DOHH2 (cell line): ENCODE results near the gene BRD3.

ENCODE experiments used
- H3F3A ChIP-seq: fragments of 200-600 bp; sonication (generic), shearing (Covaris generic); 2 replicates; pipeline ENCODE4 v1.6.0; 2016; ENCODE audit warnings: antibody characterized with exemption, mild to moderate bottlenecking; ENCODE audit not compliant: control insufficient read depth, insufficient read depth
- H3K27ac ChIP-seq: fragments of 200-600 bp; sonication (generic); 2 replicates; pipeline ENCODE4 v1.5.1; 2014; ENCODE audit warnings: low read depth, mild to moderate bottlenecking, low read length, moderate library complexity
- H3K27me3 ChIP-seq: fragments of 200-600 bp; sonication (generic); 2 replicates; pipeline ENCODE4 v1.6.1; 2014; ENCODE audit warnings: mild to moderate bottlenecking, low read length, mixed read lengths; ENCODE audit not compliant: control insufficient read depth
- H3K36me3 ChIP-seq: fragments of 200-600 bp; sonication (generic); 2 replicates; pipeline ENCODE4 v1.6.1; 2014; ENCODE audit warnings: mild to moderate bottlenecking, low read length, moderate library complexity, mixed read lengths; ENCODE audit not compliant: control insufficient read depth
- H3K4me1 ChIP-seq: fragments of 200-600 bp; sonication (generic); 2 replicates; pipeline ENCODE4 v1.6.1; 2014; ENCODE audit warnings: mild to moderate bottlenecking, low read length, mixed read lengths; ENCODE audit not compliant: control insufficient read depth
- H3K4me2 ChIP-seq: fragments of 200-600 bp; sonication (generic); 2 replicates; pipeline ENCODE4 v1.6.0; 2014; ENCODE audit warnings: mild to moderate bottlenecking, low read length, moderate library complexity
- H3K4me3 ChIP-seq: fragments of 200-600 bp; sonication (generic); 2 replicates; pipeline ENCODE4 v1.5.1; 2014; ENCODE audit warnings: mild to moderate bottlenecking, low read length, mixed read lengths
- H3K79me2 ChIP-seq: fragments of 200-600 bp; sonication (generic); 2 replicates; pipeline ENCODE4 v1.6.1; 2014; ENCODE audit warnings: mild to moderate bottlenecking, low read length, mixed read lengths; ENCODE audit not compliant: control insufficient read depth
- H3K9me2 ChIP-seq: fragments of 200-600 bp; sonication (generic); replicated peaks from 2 replicates; pipeline ENCODE4 v1.6.1; 2014; ENCODE audit warnings: mild to moderate bottlenecking, low read length, mixed read lengths; ENCODE audit not compliant: control insufficient read depth
- H3K9me3 ChIP-seq: fragments of 200-600 bp; sonication (generic); 2 replicates; pipeline ENCODE4 v1.6.1; 2014; ENCODE audit warnings: antibody characterized with exemption, low read length, mixed read lengths; ENCODE audit not compliant: control insufficient read depth, insufficient read depth
- H4K20me1 ChIP-seq: fragments of 200-600 bp; sonication (generic); 2 replicates; pipeline ENCODE4 v1.6.0; 2014; ENCODE audit warnings: low read depth, mild to moderate bottlenecking, antibody characterized with exemption, low read length, moderate library complexity; ENCODE audit not compliant: control insufficient read depth, insufficient read depth
- EZH2phosphoT487 ChIP-seq: fragments of 200-600 bp; sonication (generic); IDR thresholded peaks from 2 replicates; pipeline ENCODE4 v1.6.1; 2017; ENCODE audit warnings: borderline replicate concordance, mild to moderate bottlenecking, antibody characterized with exemption, low read length, moderate library complexity, mixed read lengths
- TF ChIP-seq, protein P1 (sequence below): fragments of 200-600 bp; sonication (generic); IDR thresholded peaks from one replicate; pipeline ENCODE4 v1.5.1; 2014; ENCODE audit warnings: antibody characterized with exemption, mild to moderate bottlenecking, low read depth, low read length; ENCODE audit not compliant: poor library complexity, severe bottlenecking

BRD3 gene

DNA sequence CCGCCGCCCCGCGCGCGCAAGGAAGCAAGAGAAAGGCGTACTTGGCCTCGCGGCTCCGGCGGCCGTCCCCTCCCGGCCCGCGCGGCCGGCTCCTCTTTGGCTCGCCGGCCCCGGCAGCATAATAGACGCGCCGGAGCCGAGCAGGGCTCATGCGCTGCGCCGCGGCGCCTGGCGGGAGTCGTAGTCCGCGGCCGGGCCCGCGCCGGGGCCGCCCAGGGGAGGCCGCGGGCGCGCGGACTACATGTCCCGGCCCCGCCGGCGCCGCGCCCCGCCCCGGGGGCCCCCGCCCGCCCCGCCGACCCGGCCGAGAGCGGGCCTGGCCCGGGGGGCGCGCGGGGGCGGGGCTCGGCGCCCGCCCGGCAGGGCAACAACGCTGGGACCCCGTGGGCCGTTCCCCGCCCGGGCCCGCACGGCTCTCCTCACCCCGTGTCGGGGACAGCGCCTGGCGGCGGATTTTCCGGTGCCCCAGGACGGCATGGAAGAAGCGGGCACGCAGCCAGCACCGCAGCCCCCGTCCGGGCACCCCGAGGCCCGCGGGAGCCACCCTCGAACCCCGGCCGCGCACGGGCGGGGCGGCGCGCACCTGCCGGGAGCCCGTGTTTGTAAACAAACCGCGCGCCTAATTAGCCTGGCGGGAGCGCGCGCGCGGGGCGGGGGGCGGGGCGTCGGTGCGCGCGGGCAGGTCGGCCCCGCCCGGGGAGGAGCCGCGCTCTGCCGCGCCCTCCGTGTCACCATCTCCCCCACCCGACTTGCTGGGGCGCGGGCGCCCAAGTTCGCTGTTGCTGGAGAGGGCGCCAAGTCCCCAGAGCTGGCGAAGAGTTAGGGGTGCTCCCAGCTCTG lies at the start of gene BRD3:
Gene BRD3, minus strand, starts transcription at position 123 of the 840 bp plus-strand sequence. CDS start 14,549 bp downstream, outside the sequence.
- Histone ChIP-seq H3F3A (no peaks in the 10 kb centered on the region), H3K79me2 (peaks cover 41% of the 10 kb centered on the region), H3K4me1 (peaks cover 20% of the 10 kb centered on the region), H4K20me1 (peaks cover 7% of the 10 kb centered on the region), H3K9me2 (no peaks in the 10 kb centered on the region), H3K27me3 (peaks cover 27% of the 10 kb centered on the region), H3K4me2 (peak within 1 kb of the TSS; percentile 91), H3K9me3 (no peaks in the 10 kb centered on the region), H3K4me3 (peak within 1 kb of the TSS; percentile 91), H3K27ac (peak within 1 kb of the TSS; percentile 59), H3K36me3 (peaks cover 7% of the 10 kb centered on the region)
- TF ChIP-seq EZH2phosphoT487: no peak
- TF ChIP-seq, protein P1, sequence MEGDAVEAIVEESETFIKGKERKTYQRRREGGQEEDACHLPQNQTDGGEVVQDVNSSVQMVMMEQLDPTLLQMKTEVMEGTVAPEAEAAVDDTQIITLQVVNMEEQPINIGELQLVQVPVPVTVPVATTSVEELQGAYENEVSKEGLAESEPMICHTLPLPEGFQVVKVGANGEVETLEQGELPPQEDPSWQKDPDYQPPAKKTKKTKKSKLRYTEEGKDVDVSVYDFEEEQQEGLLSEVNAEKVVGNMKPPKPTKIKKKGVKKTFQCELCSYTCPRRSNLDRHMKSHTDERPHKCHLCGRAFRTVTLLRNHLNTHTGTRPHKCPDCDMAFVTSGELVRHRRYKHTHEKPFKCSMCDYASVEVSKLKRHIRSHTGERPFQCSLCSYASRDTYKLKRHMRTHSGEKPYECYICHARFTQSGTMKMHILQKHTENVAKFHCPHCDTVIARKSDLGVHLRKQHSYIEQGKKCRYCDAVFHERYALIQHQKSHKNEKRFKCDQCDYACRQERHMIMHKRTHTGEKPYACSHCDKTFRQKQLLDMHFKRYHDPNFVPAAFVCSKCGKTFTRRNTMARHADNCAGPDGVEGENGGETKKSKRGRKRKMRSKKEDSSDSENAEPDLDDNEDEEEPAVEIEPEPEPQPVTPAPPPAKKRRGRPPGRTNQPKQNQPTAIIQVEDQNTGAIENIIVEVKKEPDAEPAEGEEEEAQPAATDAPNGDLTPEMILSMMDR: no peak

DNA sequence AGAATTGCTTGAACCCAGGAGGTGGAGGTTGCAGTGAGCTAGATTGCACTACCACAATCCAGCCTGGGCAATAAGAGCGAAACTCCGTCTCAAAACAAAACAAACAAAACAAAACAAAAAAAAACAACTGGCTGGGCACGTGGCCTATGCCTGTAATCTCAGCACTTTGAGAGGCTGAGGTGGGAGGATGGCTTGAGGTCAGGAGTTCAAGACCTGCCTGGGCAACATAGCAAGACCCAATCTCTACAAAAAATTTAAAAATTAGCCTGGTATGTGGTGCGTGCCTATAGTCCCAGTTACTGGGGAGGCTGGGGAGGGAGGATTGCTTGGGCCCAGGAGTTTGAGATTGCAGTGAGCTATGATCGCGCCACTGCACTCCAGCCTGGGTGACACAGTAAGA lies 44.7 kb upstream of the BRD3 start:
- Histone ChIP-seq H3K36me3 (no peaks in the 10 kb centered on the region), H3K27me3 (0 out of 2 replicates have a peak, but pooled peaks cover 2% of the 10 kb centered on the region), H3K79me2 (no peaks in the 10 kb centered on the region), H3F3A (no peaks in the 10 kb centered on the region), H3K4me2 (no peak overlapping the region), H3K9me2 (no peaks in the 10 kb centered on the region), H3K4me1 (no peaks in the 10 kb centered on the region), H3K4me3 (no peak overlapping the region), H3K27ac (no peak overlapping the region), H3K9me3 (no peaks in the 10 kb centered on the region), H4K20me1 (no peaks in the 10 kb centered on the region)
- no peak for TF ChIP-seq EZH2phosphoT487
- TF ChIP-seq, protein P1: no peak

DNA sequence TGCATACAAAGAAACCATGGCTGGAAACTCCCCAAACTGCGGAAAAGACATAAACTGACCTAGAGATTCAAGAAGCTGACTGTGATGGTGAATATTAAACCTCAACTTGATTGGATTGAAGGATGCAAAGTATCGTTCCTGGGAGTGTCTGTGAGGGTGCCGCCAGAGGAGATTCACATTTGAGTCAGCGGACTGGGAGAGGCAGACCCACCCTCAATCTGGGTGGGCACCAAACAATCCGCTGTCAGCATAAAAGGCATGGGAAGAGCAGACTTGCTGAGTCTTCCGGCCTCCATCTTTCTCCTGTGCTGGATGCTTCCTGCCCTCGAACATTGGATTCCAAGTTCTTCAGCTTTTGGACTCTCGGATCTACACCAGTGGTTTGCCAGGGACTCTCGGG lies 43.2 kb upstream of the BRD3 start:
- H3K4me1 ChIP-seq: no peaks in the 10 kb centered on the region
- no peaks in the 10 kb centered on the region for H3F3A ChIP-seq
- TF ChIP-seq EZH2phosphoT487: no peak
- TF ChIP-seq, protein P1: no peak
- H3K27ac ChIP-seq: no peak overlapping the region
- no peak overlapping the region for H3K4me3 ChIP-seq
- 0 out of 2 replicates have a peak, but pooled peaks cover 2% of the 10 kb centered on the region for H3K27me3 ChIP-seq
- H3K36me3 ChIP-seq: no peaks in the 10 kb centered on the region
- H3K4me2 ChIP-seq: no peak overlapping the region
- no peaks in the 10 kb centered on the region for H4K20me1 ChIP-seq
- H3K9me2 ChIP-seq: no peaks in the 10 kb centered on the region
- H3K79me2 ChIP-seq: no peaks in the 10 kb centered on the region
- H3K9me3 ChIP-seq: no peaks in the 10 kb centered on the region
